Memory B cell (primary cell): Measurements from ENCODE around the gene MRTFA.
A peak's percentile ranks its signal among the peaks of the same experiment; 100 is the strongest.

Experiments used
- ATAC-seq: fragments of 150-1000 bp; cut with Tn5 transposase; 2 replicates; pipeline ENCODE4 v1.10.0; 2021; ENCODE audit warnings: low read depth, mild to moderate bottlenecking, moderate library complexity
- DNase-seq, 2 donors: peaks; one replicate each; pipeline ENCODE4 v3.0.0; 2022; ENCODE audit warnings: low spot score in 2 of 2
- H3K27ac Mint-ChIP-seq: one replicate; pipeline ENCODE4 v1.8.0; 2022; ENCODE audit warnings: mild to moderate bottlenecking, moderate library complexity, mixed read lengths
- H3K27me3 Mint-ChIP-seq: one replicate; pipeline ENCODE4 v1.8.0; 2022; ENCODE audit warnings: mixed read lengths
- H3K36me3 Mint-ChIP-seq: one replicate; pipeline ENCODE4 v1.8.0; 2022; ENCODE audit warnings: mild to moderate bottlenecking, mixed read lengths
- H3K4me1 Mint-ChIP-seq: one replicate; pipeline ENCODE4 v1.8.0; 2022; ENCODE audit warnings: mixed read lengths
- H3K4me3 Mint-ChIP-seq: one replicate; pipeline ENCODE4 v1.8.0; 2022; ENCODE audit warnings: mild to moderate bottlenecking, moderate library complexity, mixed read lengths
- H3K9me3 Mint-ChIP-seq: one replicate; pipeline ENCODE4 v1.8.0; 2022; ENCODE audit warnings: mixed read lengths

The MRTFA gene

DNA sequence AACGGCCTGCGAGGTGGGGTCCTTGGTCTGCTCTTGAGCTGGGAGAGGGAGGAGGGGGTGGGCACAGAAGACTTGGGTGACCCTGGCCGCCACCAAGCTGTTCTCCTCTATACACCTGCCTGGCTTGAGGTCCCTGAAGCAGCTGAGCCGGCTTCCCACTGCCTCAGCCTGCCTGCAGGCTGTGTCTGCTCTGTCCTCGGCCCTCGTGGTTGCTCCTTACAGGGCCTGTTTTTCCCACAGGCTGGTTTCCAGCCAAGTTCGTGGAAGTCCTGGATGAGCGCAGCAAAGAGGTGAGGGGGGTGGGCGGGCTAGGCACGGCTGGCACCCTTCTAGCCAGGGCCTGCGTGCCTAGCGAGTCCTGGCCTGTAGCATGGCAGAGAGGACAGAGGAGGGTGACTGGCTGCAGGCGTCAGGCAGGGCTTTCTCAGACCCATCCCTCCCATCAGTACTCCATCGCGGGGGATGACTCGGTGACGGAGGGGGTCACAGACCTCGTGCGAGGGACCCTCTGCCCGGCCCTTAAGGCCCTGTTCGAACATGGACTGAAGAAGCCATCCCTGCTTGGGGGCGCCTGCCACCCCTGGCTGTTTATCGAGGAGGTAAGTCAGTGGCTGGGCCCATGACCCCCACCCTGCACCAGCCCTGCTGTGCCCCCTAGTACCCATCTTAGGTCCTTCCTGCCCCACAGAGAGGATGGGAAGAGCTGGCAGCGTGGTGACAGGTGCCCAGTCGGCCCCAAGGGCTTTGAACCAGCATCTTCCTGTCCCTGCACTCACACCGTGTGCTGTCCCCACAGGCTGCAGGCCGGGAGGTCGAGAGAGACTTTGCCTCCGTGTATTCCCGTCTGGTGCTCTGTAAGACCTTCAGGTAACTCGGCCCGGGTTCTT, 228.4 kb downstream of the MRTFA start:
- peaks cover 15% of the 10 kb centered on the region for H3K4me1 Mint-ChIP-seq
- ATAC-seq (no peak), DNase-seq (no peak)
- H3K4me3 Mint-ChIP-seq: no peak overlapping the region
- peaks cover 23% of the 10 kb centered on the region for H3K36me3 Mint-ChIP-seq
- no peaks in the 10 kb centered on the region for H3K27me3 Mint-ChIP-seq
- no peak overlapping the region for H3K27ac Mint-ChIP-seq
- H3K9me3 Mint-ChIP-seq: peaks cover 1% of the 10 kb centered on the region

DNA sequence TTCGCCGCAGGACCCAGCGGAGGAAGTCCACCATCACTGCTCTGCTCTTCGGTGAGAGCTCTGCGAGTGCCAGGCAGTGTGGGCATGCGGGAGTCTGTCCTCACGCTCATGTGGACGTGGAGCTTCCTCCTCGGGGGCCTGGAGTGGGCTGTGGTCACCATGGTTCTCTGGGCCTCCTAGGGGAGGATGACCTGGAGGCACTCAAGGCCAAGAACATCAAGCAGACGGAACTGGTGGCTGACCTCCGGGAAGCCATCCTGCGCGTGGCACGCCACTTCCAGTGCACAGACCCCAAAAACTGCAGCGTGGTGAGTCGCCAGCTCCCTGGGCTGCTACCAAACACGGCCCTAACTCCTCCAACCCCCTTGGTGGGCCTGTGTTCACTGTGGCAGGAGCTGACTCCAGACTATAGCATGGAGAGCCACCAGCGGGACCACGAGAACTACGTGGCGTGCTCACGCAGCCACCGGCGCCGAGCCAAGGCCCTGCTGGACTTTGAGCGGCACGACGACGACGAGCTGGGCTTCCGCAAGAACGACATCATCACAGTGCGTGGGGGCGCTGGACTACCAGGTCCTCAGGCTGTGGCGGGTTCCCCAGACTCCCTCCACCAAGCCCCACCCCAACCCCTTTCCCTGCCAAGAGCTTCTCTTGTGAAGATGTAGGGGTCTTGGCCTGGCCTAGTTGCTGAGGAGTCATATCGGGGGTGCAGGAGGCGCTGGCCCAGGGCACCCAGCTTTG, 229.3 kb downstream of the MRTFA start:
- peak overlapping the region; percentile 17 for H3K27ac Mint-ChIP-seq
- ATAC-seq: no peak
- H3K4me1 Mint-ChIP-seq: peaks cover 17% of the 10 kb centered on the region
- no peak for DNase-seq
- peaks cover 23% of the 10 kb centered on the region for H3K36me3 Mint-ChIP-seq
- H3K9me3 Mint-ChIP-seq: no peaks in the 10 kb centered on the region
- no peaks in the 10 kb centered on the region for H3K27me3 Mint-ChIP-seq
- H3K4me3 Mint-ChIP-seq: no peak overlapping the region

GRCh38 chr22:40406063-40406890, 230.2 kb downstream of the MRTFA start:
- Mint-ChIP-seq H3K4me1 (peaks cover 21% of the 10 kb centered on the region), H3K4me3 (no peak overlapping the region), H3K27ac (no peak overlapping the region), H3K9me3 (no peaks in the 10 kb centered on the region), H3K36me3 (peaks cover 20% of the 10 kb centered on the region), H3K27me3 (no peaks in the 10 kb centered on the region)
- DNase-seq (no peak), ATAC-seq (no peak)

DNA sequence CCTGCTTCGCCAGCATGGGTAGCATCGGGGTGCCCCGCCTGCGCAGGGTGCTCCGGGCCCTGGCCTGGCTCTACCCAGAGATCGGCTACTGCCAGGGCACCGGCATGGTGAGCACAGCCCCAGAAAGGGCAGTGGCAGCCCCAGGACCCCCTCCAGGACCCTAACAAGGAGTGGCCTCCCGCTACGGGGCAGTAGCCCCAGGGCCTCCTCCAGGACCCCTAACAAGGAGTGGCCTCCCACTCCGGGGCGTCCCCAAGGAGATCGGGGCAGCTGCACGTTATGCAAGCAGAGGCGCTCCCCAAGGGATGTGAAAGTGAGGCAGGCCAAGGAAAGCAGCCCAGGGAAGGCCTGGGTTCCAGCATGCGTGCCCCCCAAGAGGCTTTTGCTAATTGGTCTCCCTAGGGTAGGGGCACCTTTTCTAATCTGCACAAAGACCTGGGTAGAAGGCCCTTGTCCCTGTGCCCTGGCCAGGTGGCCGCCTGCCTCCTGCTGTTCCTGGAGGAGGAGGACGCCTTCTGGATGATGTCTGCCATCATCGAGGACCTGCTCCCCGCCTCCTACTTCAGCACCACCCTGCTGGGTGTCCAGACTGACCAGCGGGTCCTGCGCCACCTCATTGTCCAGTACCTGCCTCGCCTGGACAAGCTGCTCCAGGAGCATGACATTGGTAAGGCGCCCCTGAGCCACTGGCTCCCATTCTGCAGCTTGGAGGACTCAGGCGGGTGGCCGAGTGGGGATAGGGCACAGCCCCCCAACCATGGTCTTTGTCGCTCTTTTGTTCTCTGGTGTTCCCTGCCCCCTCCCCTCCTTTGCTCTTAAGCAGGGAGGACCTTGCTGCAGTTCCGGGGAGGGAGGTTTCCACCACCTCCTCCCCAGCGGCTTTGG, 231.1 kb downstream of the MRTFA start:
- no peak overlapping the region for H3K4me3 Mint-ChIP-seq
- no peaks in the 10 kb centered on the region for H3K27me3 Mint-ChIP-seq
- DNase-seq: no peak
- peaks cover 26% of the 10 kb centered on the region for H3K4me1 Mint-ChIP-seq
- H3K27ac Mint-ChIP-seq: no peak overlapping the region
- no peaks in the 10 kb centered on the region for H3K9me3 Mint-ChIP-seq
- H3K36me3 Mint-ChIP-seq: peaks cover 19% of the 10 kb centered on the region
- ATAC-seq: no peak

DNA sequence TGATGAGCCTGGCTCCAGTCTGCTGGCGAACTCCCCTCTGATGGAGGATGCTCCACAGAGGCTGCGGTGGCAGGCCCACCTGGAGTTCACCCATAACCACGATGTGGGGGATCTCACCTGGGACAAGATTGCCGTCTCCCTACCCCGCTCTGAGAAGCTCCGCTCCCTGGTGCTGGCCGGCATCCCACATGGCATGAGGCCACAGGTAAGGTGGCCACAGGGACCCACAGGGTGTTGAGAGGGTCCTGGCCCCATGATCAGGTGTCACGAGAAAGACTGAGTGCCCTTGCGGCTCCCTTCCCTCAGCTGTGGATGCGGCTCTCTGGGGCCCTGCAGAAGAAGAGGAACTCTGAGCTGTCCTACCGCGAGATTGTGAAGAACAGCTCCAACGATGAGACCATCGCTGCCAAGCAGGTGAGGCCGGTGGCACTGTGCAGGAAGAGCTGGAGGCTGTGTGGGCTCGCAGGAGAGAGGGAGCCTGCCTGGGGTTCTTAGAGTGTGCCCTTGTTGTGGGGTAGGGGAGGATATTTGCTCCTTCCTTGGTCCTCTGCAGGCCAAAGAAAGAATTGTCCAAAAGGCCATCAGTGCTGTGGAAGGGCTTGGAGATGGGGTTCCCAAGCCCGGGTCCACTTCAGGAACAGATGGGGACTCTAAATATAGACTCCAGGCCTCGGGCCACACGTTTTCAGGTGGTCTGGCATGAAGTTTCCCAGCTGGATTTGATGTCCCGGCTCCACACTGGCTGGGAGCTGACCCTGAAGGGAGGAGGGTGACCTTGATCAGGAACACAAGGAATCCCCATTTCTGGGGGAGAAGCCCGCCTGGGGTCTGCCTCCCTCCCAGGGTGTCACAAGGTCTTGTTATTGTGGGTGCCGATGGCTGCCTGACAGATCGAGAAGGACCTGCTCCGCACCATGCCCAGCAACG, 232.0 kb downstream of the MRTFA start:
- Mint-ChIP-seq H3K9me3 (no peaks in the 10 kb centered on the region), H3K36me3 (peaks cover 19% of the 10 kb centered on the region), H3K27ac (no peak overlapping the region), H3K27me3 (no peaks in the 10 kb centered on the region), H3K4me1 (peaks cover 34% of the 10 kb centered on the region), H3K4me3 (no peak overlapping the region)
- DNase-seq: no peak
- no peak for ATAC-seq

GRCh38 chr22:40403651-40404050, 232.9 kb downstream of the MRTFA start:
- ATAC-seq: no peak
- H3K36me3 Mint-ChIP-seq: peaks cover 16% of the 10 kb centered on the region
- no peaks in the 10 kb centered on the region for H3K27me3 Mint-ChIP-seq
- H3K9me3 Mint-ChIP-seq: no peaks in the 10 kb centered on the region
- H3K27ac Mint-ChIP-seq: peak overlapping the region; percentile 50
- H3K4me3 Mint-ChIP-seq: no peak overlapping the region
- H3K4me1 Mint-ChIP-seq: peaks cover 39% of the 10 kb centered on the region
- DNase-seq: no peak

GRCh38 chr22:40403141-40403540, 233.4 kb downstream of the MRTFA start:
- ATAC-seq (no peak), DNase-seq (no peak)
- peaks cover 16% of the 10 kb centered on the region for H3K36me3 Mint-ChIP-seq
- peak overlapping the region; percentile 50 for H3K27ac Mint-ChIP-seq
- no peaks in the 10 kb centered on the region for H3K27me3 Mint-ChIP-seq
- peaks cover 42% of the 10 kb centered on the region for H3K4me1 Mint-ChIP-seq
- no peak overlapping the region for H3K4me3 Mint-ChIP-seq
- no peaks in the 10 kb centered on the region for H3K9me3 Mint-ChIP-seq

DNA sequence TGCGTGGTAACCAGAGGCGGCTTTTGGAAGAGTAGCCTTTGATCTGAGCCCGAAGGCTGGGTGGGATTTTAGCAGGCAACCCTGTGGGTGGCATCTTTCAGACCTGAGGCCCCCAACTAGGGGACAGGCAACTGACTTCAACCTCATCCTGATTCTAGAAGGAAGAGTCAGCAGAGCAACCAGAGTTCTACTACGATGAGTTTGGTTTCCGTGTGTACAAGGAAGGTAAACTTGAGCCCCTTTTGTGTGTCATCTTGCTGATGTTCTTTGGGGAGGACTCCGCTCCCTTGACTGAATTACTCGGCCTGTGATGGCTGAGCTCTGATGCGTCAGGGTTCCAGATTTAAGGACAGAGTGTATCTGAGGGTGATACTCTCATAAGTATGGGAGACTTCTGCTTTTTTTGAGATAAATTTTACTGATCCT, 234.5 kb downstream of the MRTFA start:
- Mint-ChIP-seq H3K36me3 (peaks cover 18% of the 10 kb centered on the region), H3K4me3 (peak overlapping the region; percentile 34), H3K4me1 (peaks cover 48% of the 10 kb centered on the region), H3K27ac (peak overlapping the region; percentile 76), H3K27me3 (no peaks in the 10 kb centered on the region), H3K9me3 (no peaks in the 10 kb centered on the region)
- ATAC-seq: peak; percentile 54
- DNase-seq: no peak

DNA sequence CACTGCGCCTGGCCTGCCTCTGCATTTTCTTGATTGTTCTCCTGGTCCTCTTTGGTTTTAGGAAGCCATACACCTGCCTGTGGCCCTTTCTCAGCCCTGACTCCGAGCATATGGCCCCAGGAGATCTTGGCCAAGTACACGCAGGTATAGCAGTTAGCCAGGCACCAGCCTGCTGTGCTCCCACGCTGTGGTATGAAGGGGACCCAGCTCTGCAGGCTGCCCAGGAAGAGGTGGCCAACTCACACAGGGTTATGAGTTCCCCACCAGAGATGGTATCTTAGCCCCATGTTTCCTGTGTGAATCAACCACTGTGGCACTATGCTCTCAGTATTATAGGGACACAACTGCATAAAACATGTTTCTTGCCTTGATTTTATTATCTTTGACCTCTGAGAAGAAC, 235.0 kb downstream of the MRTFA start:
- H3K4me3 Mint-ChIP-seq: peak overlapping the region; percentile 34
- H3K27me3 Mint-ChIP-seq: no peaks in the 10 kb centered on the region
- peaks cover 48% of the 10 kb centered on the region for H3K4me1 Mint-ChIP-seq
- H3K27ac Mint-ChIP-seq: peak overlapping the region; percentile 76
- no peaks in the 10 kb centered on the region for H3K9me3 Mint-ChIP-seq
- no peak for DNase-seq
- no peak for ATAC-seq
- H3K36me3 Mint-ChIP-seq: peaks cover 18% of the 10 kb centered on the region

- peak; percentile 89 for ATAC-seq
- DNase-seq: peak in 1 of 2 donors; percentile 55
- H3K27ac Mint-ChIP-seq: peak overlapping the region; percentile 93
- no peaks in the 10 kb centered on the region for H3K27me3 Mint-ChIP-seq
- peak overlapping the region; percentile 84 for H3K4me3 Mint-ChIP-seq
- peaks cover 56% of the 10 kb centered on the region for H3K4me1 Mint-ChIP-seq
- no peaks in the 10 kb centered on the region for H3K9me3 Mint-ChIP-seq
- peaks cover 21% of the 10 kb centered on the region for H3K36me3 Mint-ChIP-seq
Measured at GRCh38 chr22:40400159-40400558, 236.4 kb downstream of the MRTFA start.

- no peak for ATAC-seq
- Mint-ChIP-seq H3K4me3 (peak overlapping the region; percentile 84), H3K27me3 (no peaks in the 10 kb centered on the region), H3K27ac (peak overlapping the region; percentile 93), H3K36me3 (peaks cover 21% of the 10 kb centered on the region), H3K4me1 (peaks cover 58% of the 10 kb centered on the region), H3K9me3 (no peaks in the 10 kb centered on the region)
- no peak for DNase-seq
Measured at GRCh38 chr22:40399621-40400020, 236.9 kb downstream of the MRTFA start.

DNA sequence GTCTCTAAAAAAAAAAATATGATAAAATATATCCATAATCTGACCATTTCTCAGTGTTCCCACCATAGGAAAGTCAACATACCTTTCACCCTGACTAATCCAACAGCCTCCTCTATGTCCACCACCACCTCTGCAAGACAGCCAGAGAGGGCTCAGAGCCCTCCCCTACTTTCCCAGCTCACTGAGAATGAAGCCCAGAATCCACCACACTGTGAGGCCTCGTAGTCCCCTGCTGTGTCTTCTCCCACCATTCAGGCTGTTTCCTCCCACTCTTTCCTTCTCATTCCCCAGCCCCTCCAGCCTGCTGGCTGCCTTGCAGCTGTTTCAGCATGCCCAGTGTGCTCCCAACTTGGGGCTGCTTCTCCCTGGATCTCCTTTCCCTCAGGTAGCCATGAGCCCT, 239.1 kb downstream of the MRTFA start:
- no peak for ATAC-seq
- Mint-ChIP-seq H3K27ac (peak overlapping the region; percentile 88), H3K4me1 (peaks cover 60% of the 10 kb centered on the region), H3K27me3 (no peaks in the 10 kb centered on the region), H3K4me3 (no peak overlapping the region), H3K36me3 (peaks cover 16% of the 10 kb centered on the region), H3K9me3 (no peaks in the 10 kb centered on the region)
- DNase-seq: no peak
